HG02623 (cell line): ENCODE data around the gene GOLM1.
"Not testable (repeated sequence)": the region's sequence is repeated elsewhere in the genome, so short reads cannot be mapped to it uniquely, and the experiment has no call there.

ENCODE experiments used
- ATAC-seq: cut with Tn5 transposase; IDR thresholded peaks from one replicate; pipeline ENCODE4 v1.9.1; 2021; ENCODE audit warnings: moderate library complexity; ENCODE audit not compliant: unreplicated experiment

The GOLM1 gene

DNA sequence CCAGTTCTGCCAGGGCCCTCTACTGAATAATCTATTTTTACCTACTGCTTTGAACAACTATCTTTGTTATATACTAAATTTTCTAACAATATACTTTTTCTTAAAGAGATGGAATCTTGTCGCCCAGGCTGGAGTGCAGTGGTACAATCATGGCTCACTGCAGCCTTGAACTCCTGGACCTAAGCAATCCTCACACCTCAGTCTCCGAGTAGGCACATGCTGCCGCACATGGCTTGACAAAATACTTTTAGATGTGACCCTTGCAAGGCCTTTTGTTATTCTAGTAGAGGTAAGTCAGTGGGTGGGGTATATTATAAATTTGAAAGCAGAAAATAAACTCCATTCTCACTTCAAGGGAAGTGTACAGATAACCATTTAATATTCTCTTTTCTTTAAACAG, 7.9 kb downstream of the GOLM1 start:
- ATAC-seq, result no peak

DNA sequence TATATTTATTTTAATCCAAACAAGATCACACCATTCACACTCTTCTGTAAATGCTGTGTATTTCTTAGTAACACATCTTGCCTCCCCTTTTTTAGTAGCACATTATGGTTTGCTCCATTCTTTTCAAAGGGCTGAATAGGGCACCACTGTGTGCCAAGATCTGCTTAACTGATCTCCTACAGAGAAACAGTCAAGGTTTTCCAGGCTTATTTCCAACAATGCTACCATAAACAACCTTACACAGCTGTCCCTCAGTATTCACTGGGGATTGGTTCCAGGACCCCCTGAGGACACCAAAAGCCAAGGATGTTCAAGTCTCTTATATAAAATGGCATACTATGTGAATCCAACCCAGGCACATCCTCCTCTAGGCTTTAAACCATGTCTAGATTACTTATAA, 16.5 kb downstream of the GOLM1 start:
- no peak for ATAC-seq

DNA sequence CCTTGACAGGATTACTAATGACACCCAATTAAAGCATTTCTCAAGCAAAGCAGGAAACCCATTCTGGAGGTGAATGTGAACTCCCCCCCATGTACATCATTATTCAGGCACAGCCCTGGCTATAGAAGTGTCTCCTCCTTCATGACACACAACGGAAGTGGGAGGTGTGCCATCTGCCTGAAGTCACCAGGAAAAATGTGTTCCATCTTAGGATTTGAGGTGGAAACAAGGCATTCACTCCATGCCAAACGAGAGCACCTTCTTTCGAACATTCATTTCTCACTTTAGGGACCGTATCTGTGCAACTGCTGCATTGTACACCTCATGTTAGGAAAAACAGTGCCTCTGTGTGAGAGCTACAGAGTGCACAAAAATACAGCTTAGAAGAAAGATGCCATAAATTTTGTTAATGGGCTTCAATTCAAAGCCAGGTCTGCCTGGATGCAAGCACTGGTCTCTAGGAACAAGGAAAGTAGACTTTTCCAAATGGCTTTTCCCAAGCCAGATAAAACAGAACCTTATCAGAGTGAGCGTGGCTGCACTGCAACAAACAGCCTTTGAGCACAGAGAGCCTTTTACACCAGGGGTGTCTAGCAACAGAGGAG, 19.4 kb downstream of the GOLM1 start:
- no peak for ATAC-seq

DNA sequence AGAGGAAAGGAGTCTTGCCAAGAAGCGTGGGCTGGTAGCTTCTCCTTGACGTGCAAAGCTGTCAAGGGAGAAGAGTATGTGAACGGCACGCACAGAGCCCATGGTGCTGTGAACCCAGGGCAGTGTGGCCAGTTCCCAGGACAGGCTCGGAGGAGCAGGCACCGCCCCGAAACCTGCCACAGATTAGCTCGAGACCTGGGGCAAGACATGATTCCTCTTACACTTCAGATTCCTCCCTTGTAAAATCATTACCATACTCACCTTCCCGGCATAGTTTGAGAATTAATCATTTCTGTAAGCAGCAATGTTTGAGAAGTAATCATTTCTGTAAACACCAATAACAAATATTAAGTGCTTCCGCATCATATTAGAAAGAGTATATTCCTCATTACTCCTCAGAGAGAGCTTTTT, 19.9 kb downstream of the GOLM1 start:
- no peak for ATAC-seq

DNA sequence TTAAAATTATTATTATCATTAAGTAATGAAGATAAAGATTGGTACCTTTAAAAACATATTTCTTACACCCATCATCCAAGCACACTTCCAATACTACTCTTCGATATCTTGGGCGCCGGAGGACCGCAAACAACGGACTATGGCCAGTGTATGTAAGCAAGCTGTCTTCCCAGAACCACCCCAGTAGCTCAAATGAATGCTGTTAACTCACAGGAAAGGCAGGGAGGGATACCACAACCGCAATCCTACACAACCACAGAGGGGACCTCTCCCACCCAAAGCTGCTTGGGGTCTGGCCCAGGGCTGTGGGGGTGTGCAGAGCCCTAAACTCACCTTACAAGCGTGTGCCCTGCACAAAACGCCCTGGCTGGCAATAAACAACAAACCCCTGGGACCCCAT, 20.6 kb downstream of the GOLM1 start:
- no peak for ATAC-seq

DNA sequence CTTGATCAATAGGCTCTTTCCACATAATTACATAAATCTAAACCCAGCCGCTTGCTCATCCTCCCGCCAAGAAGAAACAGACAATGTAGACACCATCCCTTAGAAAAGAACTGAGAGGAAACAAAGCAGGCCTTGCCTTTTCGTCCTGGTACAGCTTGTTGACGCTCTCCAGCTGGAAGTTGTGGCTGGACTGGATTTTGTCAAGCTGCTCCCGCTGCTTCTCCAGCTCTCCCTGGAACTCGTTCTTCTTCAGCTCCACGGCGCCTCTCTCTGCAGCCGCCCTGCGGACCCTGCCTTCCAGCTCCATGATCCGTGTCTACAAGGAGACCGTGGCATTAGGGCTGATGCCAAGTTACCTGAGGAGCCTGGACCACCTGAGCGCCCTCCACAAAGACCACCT, 22.1 kb downstream of the GOLM1 start:
- no peak for ATAC-seq

DNA sequence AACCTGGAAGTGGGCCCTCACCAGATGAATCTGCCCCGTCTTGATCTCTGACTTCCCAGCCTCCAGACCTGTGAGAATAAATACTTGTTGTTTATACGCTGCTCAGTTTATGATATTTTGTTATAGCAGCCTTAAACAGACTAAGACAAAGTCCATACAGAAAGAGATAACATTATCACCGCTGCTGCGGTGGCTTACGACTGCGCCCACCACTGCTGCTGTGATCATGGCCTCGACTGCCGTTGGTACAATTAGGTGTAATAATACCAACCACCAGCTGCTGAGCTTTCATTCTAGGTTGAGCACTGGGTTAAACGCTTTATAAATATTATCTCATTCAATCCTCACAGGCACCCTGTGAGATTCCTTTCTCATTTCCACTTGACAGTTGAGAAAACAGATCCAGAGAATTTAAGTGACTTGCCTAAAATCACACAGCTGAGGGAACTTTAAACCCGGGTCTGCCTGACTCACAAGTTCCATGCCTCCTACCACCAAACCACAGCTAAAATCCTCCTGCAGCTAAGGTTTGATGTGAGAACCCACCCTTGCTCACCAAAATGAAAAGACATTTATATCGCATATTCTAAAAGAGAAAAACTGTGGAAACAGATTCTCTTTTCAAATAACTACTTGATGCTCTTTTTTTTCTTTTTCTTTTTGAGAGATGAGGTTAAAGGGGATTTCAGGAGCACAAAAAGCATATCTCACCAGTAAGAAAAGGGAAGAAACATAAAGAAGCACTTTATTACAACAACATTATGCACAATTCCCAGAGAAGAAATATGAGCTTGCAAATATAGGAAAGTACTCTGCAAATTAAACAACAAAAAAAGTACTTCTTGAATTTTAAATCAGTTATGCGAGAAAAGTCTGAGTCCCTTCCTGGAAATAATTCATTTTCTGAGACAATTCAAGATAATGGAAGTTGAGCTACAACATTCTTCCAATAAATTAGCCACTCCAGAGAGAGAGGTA, 23.9 kb downstream of the GOLM1 start:
- no peak for ATAC-seq

DNA sequence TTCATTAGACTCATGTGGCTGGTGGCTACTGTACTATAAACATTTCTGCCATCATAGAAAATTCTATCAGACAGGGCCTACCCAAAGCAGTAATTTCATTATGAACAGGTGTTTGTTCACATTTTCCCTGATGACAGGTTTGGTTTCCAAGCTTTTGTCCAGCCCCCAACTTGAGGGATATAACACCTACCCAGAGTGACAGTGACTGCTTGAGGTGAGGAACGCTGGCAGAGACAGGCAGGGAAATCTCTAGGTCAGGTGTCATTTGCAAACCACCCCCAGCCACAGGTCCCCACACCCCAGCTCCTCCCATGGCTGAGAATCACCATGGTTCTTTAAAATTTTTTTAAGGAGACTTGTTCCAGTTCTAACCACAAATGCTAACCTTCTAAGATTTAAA, 25.5 kb downstream of the GOLM1 start:
- ATAC-seq, result no peak

DNA sequence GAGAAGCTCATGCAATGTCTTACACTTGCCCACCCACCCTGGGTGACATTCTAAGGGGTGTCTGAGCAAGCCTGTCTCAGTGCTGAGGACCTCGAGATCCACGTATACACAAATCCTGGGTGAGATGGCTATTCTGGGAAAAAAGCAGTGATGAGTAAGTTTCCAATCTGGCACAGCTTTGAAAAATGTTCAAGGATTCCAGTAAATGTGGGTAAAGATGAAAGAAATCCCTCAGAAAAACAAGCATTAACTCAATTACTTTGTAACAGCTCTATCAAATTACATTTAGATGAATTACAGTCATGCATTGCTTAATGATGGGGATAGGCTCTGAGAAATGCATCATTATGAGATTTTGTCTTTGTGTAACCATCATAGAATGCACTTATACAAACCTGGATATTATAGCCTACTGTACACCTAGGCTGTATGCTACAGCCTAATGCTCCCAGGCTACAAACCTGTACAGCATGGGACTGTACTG, 26.9 kb downstream of the GOLM1 start:
- ATAC-seq, result no peak

DNA sequence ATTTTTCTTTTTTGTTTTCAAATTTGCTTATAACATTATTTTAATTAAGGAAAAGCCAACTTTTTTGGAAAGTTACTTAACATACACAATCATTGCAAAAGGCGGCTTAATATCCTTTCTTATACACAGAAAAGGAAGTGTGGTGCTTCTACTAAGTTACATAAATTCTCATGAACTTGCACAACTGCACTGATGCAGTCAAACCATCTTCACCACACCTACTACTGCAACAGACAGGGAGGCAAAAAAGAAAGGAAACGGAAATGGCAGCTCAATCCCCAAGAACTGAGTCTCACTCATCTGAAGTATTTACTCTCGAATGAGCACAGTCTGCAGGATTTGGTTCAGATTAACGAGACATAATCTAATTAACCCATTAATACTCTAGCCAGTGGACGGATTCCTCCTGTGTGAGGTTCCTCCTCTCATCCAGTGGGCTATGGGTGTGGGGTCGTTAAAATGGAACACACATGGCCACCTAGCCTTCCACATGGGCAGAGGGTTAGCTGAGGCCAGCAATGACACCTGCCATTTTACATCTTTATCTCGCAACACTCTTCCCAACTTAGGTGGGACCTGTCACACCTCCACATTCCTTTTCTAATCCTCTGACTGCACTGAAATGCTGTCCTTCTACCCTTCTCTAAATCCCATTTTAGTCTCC, 30.0 kb downstream of the GOLM1 start:
- no peak for ATAC-seq

DNA sequence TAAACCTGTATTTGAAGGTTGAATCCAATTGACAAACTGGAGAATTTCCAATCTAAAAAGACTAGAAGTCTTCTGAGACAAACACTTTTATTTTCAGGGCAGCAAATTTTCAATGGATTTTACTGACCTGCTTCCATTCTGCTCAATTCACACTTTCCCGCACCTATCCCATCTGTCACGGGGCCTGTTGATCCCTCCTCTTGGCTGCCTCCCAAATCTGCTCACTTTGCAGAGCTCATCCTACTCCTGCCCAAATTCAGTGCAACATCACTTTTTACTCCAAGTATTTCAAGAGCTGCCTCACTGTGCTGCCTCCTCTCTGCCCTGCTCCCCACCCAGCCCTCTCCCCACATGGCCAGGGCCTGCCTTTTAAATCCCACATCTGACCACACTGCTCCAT, 35.1 kb downstream of the GOLM1 start:
- no peak for ATAC-seq

DNA sequence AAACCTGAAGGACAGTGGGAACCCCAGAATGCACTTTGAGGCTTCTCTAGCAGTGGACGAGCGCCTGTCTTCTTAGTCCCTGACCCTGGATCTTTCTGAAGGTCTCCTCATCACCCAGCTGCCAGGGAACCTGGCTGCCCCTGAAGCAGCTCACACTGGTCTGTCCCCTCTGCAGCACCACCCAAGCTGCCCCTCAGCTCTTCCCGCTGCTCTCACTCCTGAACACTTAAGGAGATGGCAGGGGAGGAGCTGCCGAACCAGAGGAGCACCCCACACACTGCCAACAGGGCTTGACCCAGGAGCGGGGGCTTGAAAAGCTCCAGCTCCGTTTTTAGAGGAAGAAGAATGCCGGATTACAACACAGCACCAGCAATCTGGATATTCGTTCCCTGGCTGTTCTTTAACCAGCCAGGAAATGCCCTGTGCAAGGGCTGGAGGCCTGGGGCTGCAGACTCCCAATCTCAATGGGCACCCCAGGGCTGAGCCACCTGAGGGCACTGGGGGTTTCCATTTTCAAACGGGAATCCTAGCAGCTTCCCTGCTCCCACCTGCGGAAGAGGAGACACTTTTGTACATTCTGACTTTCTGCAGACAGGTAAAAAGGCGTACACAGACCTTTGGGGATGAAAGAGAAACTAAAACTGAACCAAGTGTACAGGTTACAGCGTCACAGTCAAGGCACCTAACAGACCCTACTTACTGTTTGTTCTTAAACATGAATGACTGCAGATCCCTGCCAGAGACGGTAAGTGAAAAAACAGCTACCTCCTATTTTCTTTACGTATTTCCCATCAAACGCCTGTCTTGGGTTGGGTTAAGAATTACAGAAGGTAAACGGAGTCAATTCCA, 36.3 kb downstream of the GOLM1 start:
- no peak for ATAC-seq

DNA sequence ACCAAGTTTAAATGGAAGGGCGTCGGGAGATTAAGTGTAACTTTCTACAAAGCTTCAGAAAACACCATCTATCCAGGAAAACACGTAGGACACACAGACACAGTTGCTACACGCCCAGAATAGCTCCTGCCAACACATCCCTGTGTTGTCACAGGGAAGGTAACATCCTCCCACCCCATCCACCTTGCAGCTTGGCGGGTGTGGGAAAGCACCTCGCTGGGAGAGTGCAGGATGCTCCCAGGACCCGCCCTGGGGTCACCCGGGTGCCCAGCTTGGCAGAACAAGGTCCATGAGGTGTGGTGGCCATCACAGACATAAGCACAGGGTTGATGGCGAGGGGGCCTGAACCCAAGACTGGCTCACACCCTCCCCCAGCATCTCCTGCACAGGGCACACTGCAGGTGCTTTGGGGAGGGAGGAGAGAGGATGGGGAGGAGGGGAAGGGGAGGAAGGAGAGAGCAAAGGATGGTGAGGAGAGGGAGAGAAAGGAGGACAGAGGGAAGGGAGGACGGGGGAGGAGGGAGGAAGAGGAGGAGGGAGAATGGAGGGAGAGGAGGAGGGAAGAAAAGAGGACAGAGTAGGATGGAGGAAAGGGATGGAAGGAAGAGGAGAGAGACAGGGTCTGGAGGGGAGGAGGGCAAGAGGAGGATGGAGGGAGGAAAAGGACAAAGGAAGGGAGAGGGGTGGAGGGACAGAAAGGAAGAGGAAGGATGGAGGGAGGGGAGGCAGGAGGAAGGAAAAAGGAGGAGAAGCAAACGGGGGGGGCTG, 37.2 kb downstream of the GOLM1 start:
- no peak for ATAC-seq

DNA sequence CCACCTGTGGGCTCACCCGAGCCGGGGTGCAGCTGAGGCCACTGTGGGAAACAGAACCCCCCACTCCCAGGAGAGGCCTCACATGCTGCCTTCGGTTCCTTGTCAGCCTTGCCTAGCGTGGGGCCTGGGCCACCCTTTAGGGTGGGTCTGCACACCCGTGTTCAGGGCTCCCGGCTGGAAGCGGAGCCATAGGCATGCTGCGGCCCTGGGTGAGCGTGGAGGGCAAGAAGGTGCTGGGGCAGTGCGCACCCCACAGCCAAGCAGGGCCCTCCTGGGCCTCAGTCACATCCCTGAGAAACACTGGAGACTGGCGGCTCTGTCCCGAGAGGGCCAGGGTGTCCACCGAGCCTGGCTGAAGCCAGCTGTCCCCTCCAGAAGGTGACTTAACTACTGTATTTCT, 41.9 kb downstream of the GOLM1 start:
- no peak for ATAC-seq

DNA sequence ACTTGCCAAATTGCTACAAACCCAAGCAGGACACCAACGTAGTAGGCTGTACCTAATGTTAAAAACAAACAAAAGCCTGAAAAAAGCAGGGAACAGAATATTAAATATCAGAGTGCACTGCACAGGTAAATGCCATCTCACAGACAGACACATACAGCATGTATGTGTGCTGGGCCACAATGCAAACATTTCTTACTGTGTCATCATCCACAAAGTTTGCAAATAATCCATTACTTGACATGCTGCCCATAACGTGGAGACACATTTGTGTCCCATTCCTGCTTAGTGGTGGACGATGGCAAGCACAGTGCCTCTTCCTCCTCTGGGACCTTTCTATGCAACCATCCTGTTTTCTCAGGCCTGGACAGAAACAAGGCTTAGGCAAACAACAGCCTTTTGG, 44.7 kb downstream of the GOLM1 start:
- no peak for ATAC-seq

DNA sequence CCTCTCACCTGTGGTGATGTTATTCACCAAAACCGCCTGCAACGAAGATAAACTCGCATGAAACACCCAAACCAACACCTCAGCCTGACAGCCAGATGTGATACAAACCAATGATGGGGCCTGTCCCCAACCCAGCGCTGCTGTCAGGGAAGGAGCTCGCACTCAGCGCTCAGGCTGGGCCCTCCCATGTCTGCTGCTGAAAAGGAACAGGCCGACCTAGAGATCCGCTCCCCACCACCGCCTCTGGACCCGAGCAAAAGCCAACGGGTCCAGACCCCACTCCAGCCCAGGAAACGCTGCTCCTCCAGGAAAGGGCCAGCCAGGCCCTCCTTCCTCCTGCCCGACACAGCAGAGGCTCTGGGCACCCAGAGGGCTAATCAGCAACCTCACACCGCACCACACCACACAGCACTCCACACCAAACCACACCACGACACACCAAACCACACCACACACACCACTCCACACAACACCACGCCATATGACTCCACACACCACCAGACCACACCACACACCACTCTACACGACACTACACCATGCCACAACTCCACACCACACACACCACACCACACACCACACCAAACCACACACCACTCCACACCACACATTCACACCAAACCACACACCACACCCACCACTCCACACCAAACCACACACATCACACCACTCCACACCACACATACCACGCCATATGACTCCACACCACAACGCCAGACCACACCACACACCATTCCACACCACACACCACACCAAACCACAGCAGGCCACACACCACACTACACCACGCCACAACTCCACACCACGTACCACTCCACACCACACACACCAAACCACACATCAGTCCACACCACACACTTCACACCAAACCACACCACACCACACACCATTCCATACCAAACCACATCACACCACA, 46.5 kb downstream of the GOLM1 start:
- ATAC-seq, result no peak

DNA sequence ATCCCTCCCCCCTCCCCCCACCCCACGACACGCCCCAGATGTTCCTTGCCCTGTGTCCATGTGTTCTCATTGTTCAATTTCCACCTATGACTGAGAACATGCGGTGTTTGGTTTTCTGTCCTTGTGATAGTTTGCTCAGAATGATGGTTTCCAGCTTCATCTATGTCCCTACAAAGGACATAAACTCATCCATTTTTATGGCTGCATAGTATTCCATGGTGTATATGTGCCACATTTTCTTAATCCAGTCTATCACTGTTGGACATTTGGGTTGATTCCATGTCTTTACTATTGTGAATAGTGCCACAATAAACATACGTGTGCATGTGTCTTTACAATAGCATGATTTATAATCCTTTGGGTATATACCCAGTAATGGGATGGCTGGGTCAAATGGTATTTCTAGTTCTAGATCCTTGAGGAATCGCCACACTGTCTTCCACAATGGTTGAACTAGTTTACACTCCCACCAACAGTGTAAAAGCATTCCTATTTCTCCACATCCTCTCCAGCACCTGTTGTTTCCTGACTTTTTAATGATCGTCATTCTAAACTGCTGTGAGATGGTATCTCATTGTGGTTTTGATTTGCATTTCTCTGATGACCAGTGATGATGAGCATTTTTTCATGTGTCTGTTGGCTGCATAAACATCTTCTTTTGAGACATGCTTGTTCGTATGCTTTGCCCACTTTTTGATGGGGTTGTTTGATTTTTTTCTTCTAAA, 51.2 kb downstream of the GOLM1 start:
- not testable (repeated sequence) for ATAC-seq

DNA sequence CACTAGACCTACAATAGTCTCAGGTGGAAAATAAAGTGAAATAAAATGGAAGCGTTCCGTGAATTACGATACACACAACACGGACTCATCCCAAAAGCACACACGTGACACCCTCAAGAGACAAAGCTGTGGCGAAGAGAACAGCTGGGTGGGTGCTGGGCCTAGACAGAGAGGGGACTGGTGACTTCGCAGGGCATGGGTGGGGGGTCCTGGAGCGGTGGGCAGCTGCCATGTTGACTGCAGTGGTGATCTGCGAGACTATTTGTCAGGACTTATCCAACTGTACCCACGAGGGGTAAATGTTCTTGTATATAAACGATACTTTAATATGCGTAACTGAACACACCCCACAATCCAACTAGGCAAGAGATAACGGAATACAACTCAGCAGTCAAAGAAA, 52.0 kb downstream of the GOLM1 start:
- ATAC-seq, result no peak
